Measurements from ENCODE around the gene ABCC1.

ABCC1 gene

GRCh38 chr16:16131204-16131603 is 181.8 kb downstream of the ABCC1 start:
- Histone ChIP-seq H3K9ac (ENCODE audit: low read depth, low read length) (no peak overlapping the region), H3K36me3 (ENCODE audit: control insufficient read depth, insufficient read depth, low read length) (peaks cover 84% of the 10 kb centered on the region), H3K4me1 (ENCODE audit: control insufficient read depth, insufficient read depth, low read length) (no peaks in the 10 kb centered on the region), H3K27ac (ENCODE audit: low read depth, low read length) (no peak overlapping the region), H3K9me3 (ENCODE audit: control insufficient read depth, insufficient read depth, low read length) (no peaks in the 10 kb centered on the region), H3K27me3 (ENCODE audit: control insufficient read depth, insufficient read depth, low read length) (no peaks in the 10 kb centered on the region), H3K4me3 (ENCODE audit: low read depth, low read length) (no peak overlapping the region)

- H3K4me1 ChIP-seq (ENCODE audit: control insufficient read depth, insufficient read depth, low read length) = no peaks in the 10 kb centered on the region
- peaks cover 87% of the 10 kb centered on the region for H3K36me3 ChIP-seq (ENCODE audit: control insufficient read depth, insufficient read depth, low read length)
- no peak overlapping the region for H3K27ac ChIP-seq (ENCODE audit: low read depth, low read length)
- no peaks in the 10 kb centered on the region for H3K9me3 ChIP-seq (ENCODE audit: control insufficient read depth, insufficient read depth, low read length)
- H3K4me3 ChIP-seq (ENCODE audit: low read depth, low read length) = no peak overlapping the region
- H3K9ac ChIP-seq (ENCODE audit: low read depth, low read length) = no peak overlapping the region
- no peaks in the 10 kb centered on the region for H3K27me3 ChIP-seq (ENCODE audit: control insufficient read depth, insufficient read depth, low read length)
Observed at GRCh38 chr16:16131659-16132058, 182.2 kb downstream of the ABCC1 start.

GRCh38 chr16:16133943-16134604 is 184.7 kb downstream of the ABCC1 start:
- no peaks in the 10 kb centered on the region for H3K4me1 ChIP-seq (ENCODE audit: control insufficient read depth, insufficient read depth, low read length)
- H3K27me3 ChIP-seq (ENCODE audit: control insufficient read depth, insufficient read depth, low read length) = no peaks in the 10 kb centered on the region
- H3K4me3 ChIP-seq (ENCODE audit: low read depth, low read length) = no peak overlapping the region
- H3K36me3 ChIP-seq (ENCODE audit: control insufficient read depth, insufficient read depth, low read length) = peaks cover 94% of the 10 kb centered on the region
- H3K9me3 ChIP-seq (ENCODE audit: control insufficient read depth, insufficient read depth, low read length) = no peaks in the 10 kb centered on the region
- H3K9ac ChIP-seq (ENCODE audit: low read depth, low read length) = no peak overlapping the region
- no peak overlapping the region for H3K27ac ChIP-seq (ENCODE audit: low read depth, low read length)

GRCh38 chr16:16136588-16136987 is 187.2 kb downstream of the ABCC1 start:
- H3K27me3 ChIP-seq (ENCODE audit: control insufficient read depth, insufficient read depth, low read length) = no peaks in the 10 kb centered on the region
- H3K9ac ChIP-seq (ENCODE audit: low read depth, low read length) = no peak overlapping the region
- no peaks in the 10 kb centered on the region for H3K9me3 ChIP-seq (ENCODE audit: control insufficient read depth, insufficient read depth, low read length)
- H3K4me1 ChIP-seq (ENCODE audit: control insufficient read depth, insufficient read depth, low read length) = no peaks in the 10 kb centered on the region
- H3K4me3 ChIP-seq (ENCODE audit: low read depth, low read length) = no peak overlapping the region
- H3K36me3 ChIP-seq (ENCODE audit: control insufficient read depth, insufficient read depth, low read length) = peaks cover 93% of the 10 kb centered on the region
- H3K27ac ChIP-seq (ENCODE audit: low read depth, low read length) = no peak overlapping the region

- no peaks in the 10 kb centered on the region for H3K4me1 ChIP-seq (ENCODE audit: control insufficient read depth, insufficient read depth, low read length)
- H3K4me3 ChIP-seq (ENCODE audit: low read depth, low read length) = no peak overlapping the region
- H3K9me3 ChIP-seq (ENCODE audit: control insufficient read depth, insufficient read depth, low read length) = no peaks in the 10 kb centered on the region
- peaks cover 93% of the 10 kb centered on the region for H3K36me3 ChIP-seq (ENCODE audit: control insufficient read depth, insufficient read depth, low read length)
- H3K27ac ChIP-seq (ENCODE audit: low read depth, low read length) = no peak overlapping the region
- H3K27me3 ChIP-seq (ENCODE audit: control insufficient read depth, insufficient read depth, low read length) = no peaks in the 10 kb centered on the region
- no peak overlapping the region for H3K9ac ChIP-seq (ENCODE audit: low read depth, low read length)
Observed at GRCh38 chr16:16137110-16137509, 187.7 kb downstream of the ABCC1 start.

- H3K9ac ChIP-seq (ENCODE audit: low read depth, low read length) = no peak overlapping the region
- H3K36me3 ChIP-seq (ENCODE audit: control insufficient read depth, insufficient read depth, low read length) = peaks cover 89% of the 10 kb centered on the region
- no peaks in the 10 kb centered on the region for H3K27me3 ChIP-seq (ENCODE audit: control insufficient read depth, insufficient read depth, low read length)
- no peaks in the 10 kb centered on the region for H3K9me3 ChIP-seq (ENCODE audit: control insufficient read depth, insufficient read depth, low read length)
- no peak overlapping the region for H3K4me3 ChIP-seq (ENCODE audit: low read depth, low read length)
- no peaks in the 10 kb centered on the region for H3K4me1 ChIP-seq (ENCODE audit: control insufficient read depth, insufficient read depth, low read length)
- no peak overlapping the region for H3K27ac ChIP-seq (ENCODE audit: low read depth, low read length)
Observed at GRCh38 chr16:16138034-16138635, 188.7 kb downstream of the ABCC1 start.

GRCh38 chr16:16139061-16139460 is 189.6 kb downstream of the ABCC1 start:
- Histone ChIP-seq H3K4me1 (ENCODE audit: control insufficient read depth, insufficient read depth, low read length) (no peaks in the 10 kb centered on the region), H3K9me3 (ENCODE audit: control insufficient read depth, insufficient read depth, low read length) (no peaks in the 10 kb centered on the region), H3K36me3 (ENCODE audit: control insufficient read depth, insufficient read depth, low read length) (peaks cover 85% of the 10 kb centered on the region), H3K9ac (ENCODE audit: low read depth, low read length) (no peak overlapping the region), H3K4me3 (ENCODE audit: low read depth, low read length) (no peak overlapping the region), H3K27ac (ENCODE audit: low read depth, low read length) (no peak overlapping the region), H3K27me3 (ENCODE audit: control insufficient read depth, insufficient read depth, low read length) (no peaks in the 10 kb centered on the region)

GRCh38 chr16:16139806-16140205 is 190.4 kb downstream of the ABCC1 start:
- Histone ChIP-seq H3K9ac (ENCODE audit: low read depth, low read length) (no peak overlapping the region), H3K36me3 (ENCODE audit: control insufficient read depth, insufficient read depth, low read length) (peaks cover 83% of the 10 kb centered on the region), H3K4me3 (ENCODE audit: low read depth, low read length) (no peak overlapping the region), H3K27me3 (ENCODE audit: control insufficient read depth, insufficient read depth, low read length) (no peaks in the 10 kb centered on the region), H3K4me1 (ENCODE audit: control insufficient read depth, insufficient read depth, low read length) (no peaks in the 10 kb centered on the region), H3K9me3 (ENCODE audit: control insufficient read depth, insufficient read depth, low read length) (no peaks in the 10 kb centered on the region), H3K27ac (ENCODE audit: low read depth, low read length) (no peak overlapping the region)

GRCh38 chr16:16140537-16140936 is 191.1 kb downstream of the ABCC1 start:
- Histone ChIP-seq H3K9ac (ENCODE audit: low read depth, low read length) (no peak overlapping the region), H3K9me3 (ENCODE audit: control insufficient read depth, insufficient read depth, low read length) (no peaks in the 10 kb centered on the region), H3K36me3 (ENCODE audit: control insufficient read depth, insufficient read depth, low read length) (peaks cover 81% of the 10 kb centered on the region), H3K27ac (ENCODE audit: low read depth, low read length) (no peak overlapping the region), H3K4me1 (ENCODE audit: control insufficient read depth, insufficient read depth, low read length) (no peaks in the 10 kb centered on the region), H3K4me3 (ENCODE audit: low read depth, low read length) (no peak overlapping the region), H3K27me3 (ENCODE audit: control insufficient read depth, insufficient read depth, low read length) (no peaks in the 10 kb centered on the region)

GRCh38 chr16:16141141-16141540 is 191.7 kb downstream of the ABCC1 start:
- H3K36me3 ChIP-seq (ENCODE audit: control insufficient read depth, insufficient read depth, low read length) = peaks cover 77% of the 10 kb centered on the region
- no peak overlapping the region for H3K27ac ChIP-seq (ENCODE audit: low read depth, low read length)
- H3K9me3 ChIP-seq (ENCODE audit: control insufficient read depth, insufficient read depth, low read length) = no peaks in the 10 kb centered on the region
- H3K9ac ChIP-seq (ENCODE audit: low read depth, low read length) = no peak overlapping the region
- no peaks in the 10 kb centered on the region for H3K27me3 ChIP-seq (ENCODE audit: control insufficient read depth, insufficient read depth, low read length)
- H3K4me3 ChIP-seq (ENCODE audit: low read depth, low read length) = no peak overlapping the region
- no peaks in the 10 kb centered on the region for H3K4me1 ChIP-seq (ENCODE audit: control insufficient read depth, insufficient read depth, low read length)

- Histone ChIP-seq H3K4me3 (ENCODE audit: low read depth, low read length) (no peak overlapping the region), H3K27me3 (ENCODE audit: control insufficient read depth, insufficient read depth, low read length) (no peaks in the 10 kb centered on the region), H3K27ac (ENCODE audit: low read depth, low read length) (no peak overlapping the region), H3K9me3 (ENCODE audit: control insufficient read depth, insufficient read depth, low read length) (no peaks in the 10 kb centered on the region), H3K36me3 (ENCODE audit: control insufficient read depth, insufficient read depth, low read length) (peaks cover 70% of the 10 kb centered on the region), H3K4me1 (ENCODE audit: control insufficient read depth, insufficient read depth, low read length) (no peaks in the 10 kb centered on the region), H3K9ac (ENCODE audit: low read depth, low read length) (no peak overlapping the region)
Observed at GRCh38 chr16:16141784-16142396, 192.5 kb downstream of the ABCC1 start.

Data from HUES48 (cell line).